IPS-18a (cell line): ENCODE measurements around the gene RPRD1B.

ENCODE experiments used
- H3K27ac ChIP-seq: one replicate; pipeline ENCODE4 v1.5.1; 2013; ENCODE audit warnings: low read length
- H3K27me3 ChIP-seq: one replicate; pipeline ENCODE4 v1.6.1; 2013; ENCODE audit warnings: mild to moderate bottlenecking, low read length; ENCODE audit not compliant: control insufficient read depth, insufficient read depth
- H3K36me3 ChIP-seq: one replicate; pipeline ENCODE4 v1.6.1; 2013; ENCODE audit warnings: low read depth, low read length; ENCODE audit not compliant: control insufficient read depth
- H3K4me1 ChIP-seq: one replicate; pipeline ENCODE4 v1.6.1; 2013; ENCODE audit warnings: low read depth, low read length; ENCODE audit not compliant: control insufficient read depth
- H3K4me3 ChIP-seq: one replicate; pipeline ENCODE4 v1.5.1; 2013; ENCODE audit warnings: low read length
- H3K9ac ChIP-seq: one replicate; pipeline ENCODE4 v1.6.1; 2013; ENCODE audit warnings: mild to moderate bottlenecking, low read length, moderate library complexity
- H3K9me3 ChIP-seq: one replicate; pipeline ENCODE4 v1.6.1; 2013; ENCODE audit warnings: low read depth, low read length; ENCODE audit not compliant: control insufficient read depth

RPRD1B gene

DNA sequence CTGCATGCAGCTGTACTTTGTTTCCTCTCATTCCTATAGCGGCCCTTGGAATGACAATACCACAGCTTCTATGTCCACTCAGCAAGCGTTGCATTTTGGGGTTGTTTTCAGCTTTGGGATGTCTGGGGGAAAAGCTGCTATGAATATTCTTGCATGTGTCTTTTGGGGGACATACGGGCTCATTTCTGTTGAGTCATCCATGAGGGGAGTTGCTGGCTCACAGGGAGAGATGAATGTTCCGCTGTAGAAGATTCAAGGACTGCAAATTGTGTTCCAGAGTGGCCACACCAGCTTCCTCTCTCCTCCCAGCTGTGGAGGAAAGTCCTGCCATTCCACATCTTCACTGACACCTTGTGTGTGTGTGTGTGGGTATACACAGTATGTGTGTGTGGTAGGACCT is 88.2 kb downstream of the RPRD1B start:
- Histone ChIP-seq H3K9ac (no peak overlapping the region), H3K36me3 (no peaks in the 10 kb centered on the region), H3K4me1 (no peaks in the 10 kb centered on the region), H3K27me3 (no peaks in the 10 kb centered on the region), H3K9me3 (no peaks in the 10 kb centered on the region), H3K4me3 (no peak overlapping the region), H3K27ac (no peak overlapping the region)

DNA sequence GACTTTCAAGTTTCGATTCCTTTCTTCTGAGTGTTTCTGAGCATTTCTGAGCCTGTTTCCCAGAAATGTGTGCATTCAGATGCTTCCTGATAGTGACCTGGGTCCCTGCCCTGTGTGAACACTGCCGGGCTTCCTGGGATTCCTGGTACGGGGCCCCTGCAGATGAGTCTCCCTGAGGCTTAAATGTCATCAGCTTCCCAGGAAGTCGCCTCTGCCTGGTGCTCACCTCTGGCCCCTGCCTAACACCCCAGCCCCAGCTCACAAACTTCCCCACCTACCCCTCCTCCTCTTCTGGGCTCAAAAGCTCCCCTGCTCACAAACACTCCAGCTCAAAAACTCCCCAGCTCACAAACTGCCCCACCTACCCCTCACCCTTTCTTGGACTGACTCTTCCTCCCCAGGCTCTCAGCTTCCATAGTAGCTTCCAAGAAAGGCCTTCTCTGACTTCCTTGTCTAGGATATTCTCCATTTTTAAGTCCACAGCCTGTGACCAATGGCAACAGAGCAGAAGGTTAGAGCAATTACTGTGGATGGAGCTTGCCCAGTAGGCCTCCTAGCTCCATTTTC is 89.6 kb downstream of the RPRD1B start:
- Histone ChIP-seq H3K27me3 (no peaks in the 10 kb centered on the region), H3K27ac (no peak overlapping the region), H3K9me3 (no peaks in the 10 kb centered on the region), H3K36me3 (no peaks in the 10 kb centered on the region), H3K9ac (no peak overlapping the region), H3K4me1 (no peaks in the 10 kb centered on the region), H3K4me3 (no peak overlapping the region)

DNA sequence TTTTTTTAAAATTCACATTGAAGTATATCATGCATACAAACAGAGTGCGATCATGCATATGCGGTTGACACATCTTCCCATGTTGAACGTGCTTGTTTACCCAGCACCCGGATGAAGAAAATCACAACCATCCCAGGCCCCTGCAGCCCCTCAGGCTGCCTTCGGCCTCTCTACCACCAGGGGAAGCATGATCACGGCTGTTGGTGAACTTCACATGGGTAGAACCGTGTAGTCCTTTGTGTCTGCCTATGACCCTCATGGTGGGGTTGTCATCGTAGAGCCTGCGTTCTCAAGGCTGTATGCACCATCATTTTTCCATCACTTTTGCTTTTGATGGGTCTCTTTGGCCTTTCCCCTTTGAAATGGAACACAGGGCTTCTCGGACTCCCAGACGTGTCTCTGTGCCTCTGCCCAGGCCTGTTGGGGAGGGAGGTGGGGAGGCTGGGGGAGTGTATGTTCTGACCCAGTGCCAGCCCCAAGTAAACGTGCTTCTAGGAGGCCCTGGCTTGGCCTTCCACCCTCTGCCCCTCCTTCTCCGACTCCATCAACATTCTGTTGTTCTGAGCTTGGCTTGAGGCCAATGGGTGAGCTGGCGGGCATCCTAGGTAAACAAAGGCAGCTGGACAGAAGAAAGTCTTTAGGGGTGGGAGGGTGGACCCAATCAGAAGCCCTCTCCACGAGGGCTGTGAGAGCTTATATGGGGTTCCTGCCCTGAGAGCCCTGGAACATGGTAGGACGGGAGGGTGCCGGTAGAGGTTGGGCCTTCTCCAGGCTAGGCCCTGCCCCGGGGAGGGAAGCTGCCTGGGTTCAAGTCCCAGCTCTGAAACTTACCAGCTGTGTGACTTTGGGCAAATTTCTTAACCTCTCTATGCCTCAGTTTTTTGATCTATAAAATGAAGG is 91.9 kb downstream of the RPRD1B start:
- H3K36me3 ChIP-seq: no peaks in the 10 kb centered on the region
- H3K9ac ChIP-seq: no peak overlapping the region
- H3K27ac ChIP-seq: no peak overlapping the region
- no peaks in the 10 kb centered on the region for H3K9me3 ChIP-seq
- no peak overlapping the region for H3K4me3 ChIP-seq
- H3K4me1 ChIP-seq: no peaks in the 10 kb centered on the region
- H3K27me3 ChIP-seq: no peaks in the 10 kb centered on the region

DNA sequence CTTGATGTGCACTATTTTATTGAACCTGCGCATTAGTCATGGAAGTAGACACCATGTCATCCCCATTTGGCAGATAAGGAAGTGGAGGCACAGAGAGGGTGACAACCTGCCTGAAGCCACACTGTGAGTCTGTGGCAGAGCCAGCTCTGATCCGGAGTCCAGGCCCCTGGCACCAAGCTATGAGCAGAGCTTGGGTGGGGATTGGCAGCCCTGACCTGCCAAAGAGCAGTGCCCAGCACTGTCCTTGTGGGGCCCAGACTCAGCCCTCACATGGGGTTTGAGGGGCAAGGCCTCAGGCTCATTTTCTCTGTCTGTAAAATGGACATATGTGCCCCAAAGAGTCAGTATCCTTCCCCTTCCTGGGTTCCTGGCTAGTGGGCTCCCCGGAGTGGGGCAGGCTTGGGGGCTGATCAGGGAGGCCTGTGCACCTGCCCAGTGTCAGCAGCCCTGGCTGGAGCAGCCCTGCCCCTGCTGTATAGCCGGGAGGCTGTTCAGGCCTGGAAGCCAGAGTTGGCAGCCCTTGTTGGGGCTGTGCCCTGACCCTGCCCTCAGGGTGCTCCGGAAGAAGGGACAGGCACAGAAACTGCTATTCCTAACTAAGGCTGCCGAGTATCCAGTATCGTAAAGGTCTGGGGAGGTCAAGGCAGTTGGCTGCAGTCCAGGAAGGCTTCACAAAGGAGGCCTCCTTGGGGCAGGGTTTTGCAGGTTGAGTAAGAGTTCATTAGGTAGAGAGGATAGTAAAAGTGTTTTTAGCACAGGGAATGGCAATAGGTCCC is 92.8 kb downstream of the RPRD1B start:
- H3K36me3 ChIP-seq: no peaks in the 10 kb centered on the region
- H3K27me3 ChIP-seq: no peaks in the 10 kb centered on the region
- no peak overlapping the region for H3K9ac ChIP-seq
- no peak overlapping the region for H3K4me3 ChIP-seq
- H3K9me3 ChIP-seq: no peaks in the 10 kb centered on the region
- no peak overlapping the region for H3K27ac ChIP-seq
- no peaks in the 10 kb centered on the region for H3K4me1 ChIP-seq

DNA sequence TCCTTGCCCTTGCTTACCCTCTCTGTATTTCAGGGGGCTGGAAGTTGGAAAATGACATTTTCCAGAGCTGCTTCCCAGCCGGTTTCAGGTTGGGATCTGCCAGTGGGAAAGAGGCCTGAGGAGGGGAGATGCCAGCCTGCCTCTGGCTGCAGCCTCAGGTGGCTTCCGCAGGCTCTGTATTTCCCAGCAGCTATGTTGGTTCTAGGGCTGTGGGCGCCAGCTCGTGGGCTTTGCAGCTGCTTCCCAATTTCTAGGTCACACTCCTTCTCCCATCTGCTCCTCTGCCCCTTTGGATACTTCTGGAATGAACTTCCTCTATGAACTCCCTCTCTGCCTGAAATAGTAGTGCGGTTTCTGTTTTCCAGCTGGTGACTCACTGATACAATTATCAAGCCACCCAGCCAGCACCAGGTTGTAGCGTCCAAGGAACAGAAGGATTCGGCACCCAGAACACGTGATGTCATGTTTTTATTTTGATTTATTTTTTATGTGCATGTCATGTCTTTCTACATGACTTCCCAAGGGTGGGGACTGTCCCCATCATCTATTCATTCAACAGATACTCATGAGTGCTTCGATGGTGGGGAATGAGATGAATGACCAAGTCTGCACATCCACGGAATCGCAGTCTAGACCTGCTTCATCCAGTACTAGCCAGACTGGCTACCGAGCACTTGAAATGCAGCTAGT is 93.5 kb downstream of the RPRD1B start:
- Histone ChIP-seq H3K36me3 (no peaks in the 10 kb centered on the region), H3K4me1 (no peaks in the 10 kb centered on the region), H3K9me3 (no peaks in the 10 kb centered on the region), H3K4me3 (no peak overlapping the region), H3K9ac (no peak overlapping the region), H3K27me3 (no peaks in the 10 kb centered on the region), H3K27ac (no peak overlapping the region)

DNA sequence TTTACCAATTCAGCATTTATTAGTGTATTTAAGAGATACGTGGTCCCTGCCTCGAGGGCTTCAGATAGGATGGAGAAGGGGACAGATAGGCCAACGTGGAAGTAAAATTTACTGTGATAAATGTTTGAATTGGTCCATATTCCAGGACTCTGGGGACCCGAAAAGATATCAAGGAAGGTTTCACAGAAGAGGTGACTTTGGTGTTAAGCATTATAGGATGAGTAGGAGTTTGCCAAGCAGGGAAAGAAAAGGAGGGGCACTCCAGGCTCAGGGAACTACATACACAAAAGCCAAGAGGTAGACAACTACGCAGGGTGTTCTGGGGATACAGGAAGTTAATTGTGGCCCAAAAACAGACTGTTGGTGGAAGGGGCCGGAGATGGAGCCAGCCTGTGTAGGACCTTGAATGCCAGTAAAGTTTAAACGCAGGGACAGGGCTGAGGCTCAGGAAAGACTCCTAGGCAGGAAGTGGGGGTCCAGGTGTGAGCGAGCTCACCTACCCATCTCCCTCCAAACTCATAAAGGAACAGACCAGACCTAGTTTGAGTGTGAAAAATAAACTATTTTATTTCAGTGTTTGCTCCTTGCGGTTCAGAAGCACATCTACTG is 94.5 kb downstream of the RPRD1B start:
- Histone ChIP-seq H3K9me3 (no peaks in the 10 kb centered on the region), H3K36me3 (no peaks in the 10 kb centered on the region), H3K27ac (no peak overlapping the region), H3K27me3 (no peaks in the 10 kb centered on the region), H3K4me3 (no peak overlapping the region), H3K9ac (no peak overlapping the region), H3K4me1 (no peaks in the 10 kb centered on the region)

DNA sequence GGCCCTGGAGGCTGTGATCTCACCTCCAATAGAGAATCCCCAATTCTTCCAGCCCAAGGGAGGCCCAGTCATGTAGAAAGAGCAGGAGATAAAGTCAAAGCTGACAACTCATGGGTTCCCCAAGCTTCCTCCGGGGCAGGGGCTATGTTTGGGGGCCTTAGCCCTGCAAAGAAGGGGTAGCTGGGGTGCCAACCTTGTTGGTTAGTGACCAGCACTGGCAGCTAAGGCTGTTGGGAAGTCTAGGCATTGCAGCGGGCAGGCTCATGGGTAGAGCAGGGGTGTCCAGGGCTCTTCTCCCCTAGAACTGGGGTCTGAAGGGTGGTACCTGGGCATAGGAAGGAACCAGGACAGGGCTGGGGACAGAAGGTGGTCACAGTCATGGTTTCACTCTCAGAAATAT is 95.1 kb downstream of the RPRD1B start:
- H3K36me3 ChIP-seq: no peaks in the 10 kb centered on the region
- no peak overlapping the region for H3K27ac ChIP-seq
- H3K9ac ChIP-seq: no peak overlapping the region
- H3K4me1 ChIP-seq: no peaks in the 10 kb centered on the region
- no peaks in the 10 kb centered on the region for H3K9me3 ChIP-seq
- H3K4me3 ChIP-seq: no peak overlapping the region
- H3K27me3 ChIP-seq: no peaks in the 10 kb centered on the region

DNA sequence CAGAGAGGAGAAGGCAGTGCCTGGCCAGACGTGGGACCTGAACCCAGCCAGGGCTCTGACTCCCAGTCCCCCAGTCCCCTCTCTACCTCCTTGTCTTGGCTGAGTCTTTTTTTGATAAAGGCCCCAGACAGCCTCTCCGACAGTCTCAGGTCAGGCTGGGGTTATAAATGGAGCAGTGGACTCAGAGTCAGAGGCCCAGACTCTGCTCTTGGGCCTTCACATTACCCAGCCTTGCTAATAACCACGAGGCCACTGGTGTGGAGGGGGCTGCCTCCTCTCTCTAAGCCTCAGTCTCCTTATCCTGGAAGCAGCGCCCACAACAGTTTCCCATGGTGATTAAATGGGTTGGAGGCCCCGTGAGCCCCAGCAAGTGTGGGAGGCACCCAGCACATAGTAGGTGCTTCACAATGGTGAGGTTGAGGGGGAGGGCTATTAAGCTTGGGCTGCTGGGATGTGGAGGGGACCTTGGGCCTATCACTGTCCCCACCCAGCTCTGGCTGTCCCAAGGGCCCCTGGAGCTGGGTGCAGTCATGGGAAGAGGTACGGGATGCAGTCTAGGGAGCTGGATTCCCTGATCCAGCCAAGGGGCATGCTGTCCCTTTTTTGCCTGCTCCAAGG is 95.8 kb downstream of the RPRD1B start:
- Histone ChIP-seq H3K4me3 (no peak overlapping the region), H3K27me3 (no peaks in the 10 kb centered on the region), H3K4me1 (no peaks in the 10 kb centered on the region), H3K36me3 (no peaks in the 10 kb centered on the region), H3K9me3 (no peaks in the 10 kb centered on the region), H3K27ac (no peak overlapping the region), H3K9ac (no peak overlapping the region)

DNA sequence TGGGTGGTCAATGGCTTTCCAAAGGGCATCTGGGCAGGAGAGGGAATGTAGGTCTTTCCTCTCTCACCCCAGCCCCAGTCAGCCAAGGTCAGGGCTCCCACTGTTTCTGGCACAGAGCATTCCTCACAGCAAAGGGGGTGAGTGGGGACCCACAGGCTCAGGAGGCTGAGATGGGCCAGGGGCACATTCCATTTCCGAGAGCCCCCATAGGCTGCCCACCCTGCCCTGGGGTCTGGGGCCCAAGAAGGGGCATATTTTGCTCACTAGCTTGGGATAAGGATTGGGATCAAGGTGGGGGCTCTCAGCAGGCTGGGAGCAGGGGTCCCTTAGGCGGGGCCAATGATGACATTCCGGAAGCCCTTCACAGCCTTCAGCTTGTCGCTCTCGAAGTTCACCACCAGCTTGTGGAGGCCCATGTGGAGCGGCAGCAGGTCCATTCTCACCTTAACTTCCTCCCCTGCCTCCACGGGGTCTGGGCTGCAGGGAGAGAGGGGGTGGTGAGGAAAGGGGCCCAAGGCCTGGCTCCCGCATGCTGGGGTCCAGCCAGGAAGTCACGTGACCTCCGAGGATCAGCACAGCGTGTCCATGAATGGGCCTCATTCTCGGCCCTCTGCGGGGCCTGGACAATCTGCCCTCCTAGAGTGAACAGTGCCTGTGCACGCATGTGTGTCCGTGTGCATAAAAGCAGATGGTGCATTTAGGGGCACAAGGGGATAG is 96.5 kb downstream of the RPRD1B start:
- H3K27ac ChIP-seq: no peak overlapping the region
- peaks cover 3% of the 10 kb centered on the region for H3K4me1 ChIP-seq

DNA sequence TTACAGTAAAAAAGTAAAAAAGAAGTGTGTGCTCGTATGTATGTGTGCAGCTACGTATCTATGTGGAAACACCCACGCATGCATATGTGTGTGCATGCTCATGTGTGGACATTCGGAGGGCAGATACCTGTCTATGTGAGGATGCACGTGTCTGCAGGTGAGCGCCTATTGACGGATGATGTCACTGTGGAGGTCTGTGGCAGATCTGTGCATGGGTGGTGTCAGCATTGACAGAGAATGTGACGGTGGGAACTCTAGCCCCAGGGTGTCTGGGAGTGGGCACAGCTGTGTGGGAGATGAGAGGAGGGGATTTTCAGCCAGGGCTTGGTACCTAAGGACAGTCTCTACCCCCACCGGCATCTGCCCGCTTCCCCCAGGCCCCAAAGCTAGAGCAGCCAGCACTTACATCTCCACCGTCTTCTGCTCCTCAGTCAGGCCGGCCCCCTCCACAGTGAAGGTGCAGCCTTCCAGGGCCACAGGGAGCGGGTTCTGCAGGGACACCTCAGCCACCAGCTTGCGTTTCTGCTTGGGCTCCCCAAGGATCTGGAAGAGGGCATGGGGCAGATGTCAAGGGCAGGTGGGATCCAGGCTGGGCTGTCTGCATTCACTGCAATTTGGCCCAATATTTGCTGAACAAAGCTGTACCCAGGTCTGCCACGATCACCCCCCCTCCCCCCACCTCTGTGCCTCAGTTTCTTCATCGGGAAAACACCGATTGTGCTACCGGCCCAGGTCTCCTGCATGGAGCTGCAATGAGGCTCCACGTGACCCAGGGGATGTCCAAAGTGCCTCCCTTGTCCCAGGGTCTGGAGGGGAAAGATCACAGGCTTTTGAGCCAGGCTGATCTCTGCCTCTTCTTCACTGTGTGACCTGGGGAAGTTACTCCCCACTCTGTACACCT is 97.4 kb downstream of the RPRD1B start:
- no peak overlapping the region for H3K4me3 ChIP-seq
- no peaks in the 10 kb centered on the region for H3K36me3 ChIP-seq
- H3K27ac ChIP-seq: no peak overlapping the region
- H3K27me3 ChIP-seq: no peaks in the 10 kb centered on the region
- peaks cover 3% of the 10 kb centered on the region for H3K4me1 ChIP-seq
- no peaks in the 10 kb centered on the region for H3K9me3 ChIP-seq
- no peak overlapping the region for H3K9ac ChIP-seq

More for the DNA sequence above, 96.5 kb downstream of the RPRD1B start:
- H3K36me3 ChIP-seq: no peaks in the 10 kb centered on the region
- no peaks in the 10 kb centered on the region for H3K9me3 ChIP-seq
- H3K27me3 ChIP-seq: no peaks in the 10 kb centered on the region
- no peak overlapping the region for H3K9ac ChIP-seq
- H3K4me3 ChIP-seq: no peak overlapping the region
